ENCODE measurements around the gene GABRE. TPM values are rescaled to one million over a fixed set of nuclear protein-coding genes. Genes with fewer than 3 reads are reported as not detected.

GABRE gene
- total and polyA plus RNA-seq, 2 of the 13 experiments (the other 11 are each of a cell fraction or from before 2014, with no cell fraction given), result 12.2 to 66.2 TPM

DNA sequence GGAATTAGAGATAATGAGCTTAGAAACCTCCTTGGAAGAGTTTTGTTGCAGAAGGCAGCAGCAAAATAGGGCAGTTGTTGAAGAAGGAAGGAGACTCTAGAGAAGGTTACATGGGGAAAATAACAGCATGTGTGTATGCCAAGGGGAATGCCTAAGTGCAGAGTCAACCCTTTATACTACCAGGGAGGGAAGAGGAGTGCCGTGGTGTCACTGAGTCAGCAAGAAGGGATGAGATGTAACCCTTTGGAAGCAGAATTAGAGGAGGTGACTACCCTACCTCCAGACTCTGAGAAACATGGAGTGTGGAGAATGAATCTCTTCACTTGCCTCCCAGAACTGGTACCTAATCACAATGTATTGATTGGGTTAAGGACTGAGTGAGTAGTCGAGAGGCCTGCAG lies 6.7 kb upstream of the GABRE start (continued):
- TF ChIP-seq LCORL (IDR thresholded peaks at IDR 0.05) (no peak), LCORL (CRISPR knock-in tag; IDR thresholded peaks at IDR 0.05) (no peak), PHF21A (CRISPR knock-in tag; IDR thresholded peaks at IDR 0.05) (no peak), PREB (CRISPR knock-in tag; IDR thresholded peaks at IDR 0.05) (no peak)
- TF ChIP-seq, protein P1, sequence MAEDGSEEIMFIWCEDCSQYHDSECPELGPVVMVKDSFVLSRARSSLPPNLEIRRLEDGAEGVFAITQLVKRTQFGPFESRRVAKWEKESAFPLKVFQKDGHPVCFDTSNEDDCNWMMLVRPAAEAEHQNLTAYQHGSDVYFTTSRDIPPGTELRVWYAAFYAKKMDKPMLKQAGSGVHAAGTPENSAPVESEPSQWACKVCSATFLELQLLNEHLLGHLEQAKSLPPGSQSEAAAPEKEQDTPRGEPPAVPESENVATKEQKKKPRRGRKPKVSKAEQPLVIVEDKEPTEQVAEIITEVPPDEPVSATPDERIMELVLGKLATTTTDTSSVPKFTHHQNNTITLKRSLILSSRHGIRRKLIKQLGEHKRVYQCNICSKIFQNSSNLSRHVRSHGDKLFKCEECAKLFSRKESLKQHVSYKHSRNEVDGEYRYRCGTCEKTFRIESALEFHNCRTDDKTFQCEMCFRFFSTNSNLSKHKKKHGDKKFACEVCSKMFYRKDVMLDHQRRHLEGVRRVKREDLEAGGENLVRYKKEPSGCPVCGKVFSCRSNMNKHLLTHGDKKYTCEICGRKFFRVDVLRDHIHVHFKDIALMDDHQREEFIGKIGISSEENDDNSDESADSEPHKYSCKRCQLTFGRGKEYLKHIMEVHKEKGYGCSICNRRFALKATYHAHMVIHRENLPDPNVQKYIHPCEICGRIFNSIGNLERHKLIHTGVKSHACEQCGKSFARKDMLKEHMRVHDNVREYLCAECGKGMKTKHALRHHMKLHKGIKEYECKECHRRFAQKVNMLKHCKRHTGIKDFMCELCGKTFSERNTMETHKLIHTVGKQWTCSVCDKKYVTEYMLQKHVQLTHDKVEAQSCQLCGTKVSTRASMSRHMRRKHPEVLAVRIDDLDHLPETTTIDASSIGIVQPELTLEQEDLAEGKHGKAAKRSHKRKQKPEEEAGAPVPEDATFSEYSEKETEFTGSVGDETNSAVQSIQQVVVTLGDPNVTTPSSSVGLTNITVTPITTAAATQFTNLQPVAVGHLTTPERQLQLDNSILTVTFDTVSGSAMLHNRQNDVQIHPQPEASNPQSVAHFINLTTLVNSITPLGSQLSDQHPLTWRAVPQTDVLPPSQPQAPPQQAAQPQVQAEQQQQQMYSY (CRISPR knock-in tag; IDR thresholded peaks at IDR 0.05), result no peak

GRCh38 chrX:151977923-151978322 lies 3.4 kb upstream of the GABRE start:
- no peaks in the 10 kb centered on the region; a peak in 1 of 5 replicates for H3K27me3 ChIP-seq (ENCODE audit: control insufficient read depth in 1 of 2, insufficient read depth in 2 of 2, low read length in 2 of 2)
- H2AFZ ChIP-seq (ENCODE audit: low read length), result no peak overlapping the region
- FAIRE-seq, result no peak
- no peak overlapping the region for H3K4me2 ChIP-seq (ENCODE audit: low read depth, low read length)
- peaks cover 53% of the 10 kb centered on the region for H3K4me1 ChIP-seq (ENCODE audit: insufficient read depth, low read length)
- no peak for TF ChIP-seq MAFF (IDR thresholded peaks at IDR 0.05; ENCODE audit: low read depth, low read length)
- TF ChIP-seq ZZZ3 (CRISPR knock-in tag; IDR thresholded peaks at IDR 0.05; ENCODE audit: borderline replicate concordance), result no peak
- TF ChIP-seq ZNF614 (CRISPR knock-in tag; IDR thresholded peaks at IDR 0.05; ENCODE audit: borderline replicate concordance), result no peak
- TF ChIP-seq FIP1L1 (IDR thresholded peaks at IDR 0.05; ENCODE audit: borderline replicate concordance, insufficient read depth, low read depth, low read length), result no peak
- in situ Hi-C loops (cut with HindIII; ENCODE audit: extremely low pct_ligation_motif_present, low pct_unique_long_range_greater_than_20kb), result no loop called here
- ChIA-PET CTCF (ENCODE audit: low intra/inter-chr PET ratio, low total read pairs) (no interaction called here), POLR2A (interaction anchor here (1.2 kb wide), 1 partner anchor 8 kb away, joined by 5 read pairs; no protein-coding TSS in a partner anchor)
- BruUV-seq (replicated peaks), result no TSS peak
- peaks cover 13% of the 10 kb centered on the region for H3K79me2 ChIP-seq (ENCODE audit: insufficient read depth, low read length)
- H3K4me3 ChIP-seq (replicated peaks in 1 of 3; ENCODE audit: insufficient read depth in 1 of 3, low read depth in 2 of 3, low read length in 3 of 3), result no peak overlapping the region
- H3K9me3 ChIP-seq (ENCODE audit: low read length), result no peaks in the 10 kb centered on the region
- H3K9ac ChIP-seq (ENCODE audit: insufficient read depth, low read depth, low read length), result no peak overlapping the region
- H3K27ac ChIP-seq (ENCODE audit: extremely low read length, insufficient read depth, low read length), result no peak overlapping the region
- WGBS (ENCODE audit: low lambda C conversion rate), result 100% methylated on average over 1 of the region's 1 CpG
- H3K36me3 ChIP-seq (replicated peaks in 1 of 2; ENCODE audit: control insufficient read depth in 1 of 2, insufficient read depth in 2 of 2, low read length in 2 of 2), result no peaks in the 10 kb centered on the region
- no peak for DNase-seq (ENCODE audit: low spot score)
- no peaks in the 10 kb centered on the region for H4K20me1 ChIP-seq (ENCODE audit: insufficient read depth, low read length)
- intact Hi-C loops (cut with micrococcal nuclease; ENCODE audit: unreplicated experiment), result loop anchor here (10.0 kb wide), 2 partner anchors 87 to 443 kb away; no protein-coding TSS in a partner anchor
- ATAC-seq, result no peak

Measured in HepG2 (cell line).